Breast epithelium (tissue), 4 donors: ENCODE results near the gene DEXI. TPM values are rescaled to one million over a fixed set of nuclear protein-coding genes. Genes with fewer than 3 reads are reported as not detected.

Source experiments
- DNase-seq, 2 donors: peaks; one replicate each; pipeline ENCODE4 v3.0.0-alpha.2; 2019; ENCODE audit warnings: low spot score in 2 of 2
- H3K27ac ChIP-seq, 2 donors: fragments of 200-600 bp; sonication (generic) in 1 of 2; one replicate each; pipeline ENCODE4 v1.5.1; 2016 to 2019; ENCODE audit warnings: mild to moderate bottlenecking in 1 of 2
- H3K27me3 ChIP-seq, 2 donors: fragments of 200-600 bp; sonication (generic) in 1 of 2; one replicate each; pipeline versions ENCODE4 v1.5.1 to v1.6.0; 2017 to 2019; ENCODE audit warnings: control low read depth in 1 of 2, mild to moderate bottlenecking in 1 of 2
- H3K36me3 ChIP-seq: fragments of 200-600 bp; one replicate; pipeline ENCODE4 v1.5.1; 2019
- H3K4me1 ChIP-seq, 2 donors: fragments of 200-600 bp; sonication (generic); one replicate each; pipeline ENCODE4 v1.5.1; 2016 to 2019; ENCODE audit warnings: control low read depth in 1 of 2
- H3K4me3 ChIP-seq, 3 donors: fragments of 200-600 bp; sonication (generic); 1 replicate in 2 of 3; 2 replicates in 1 of 3; pipeline ENCODE4 v1.5.1; 2016 to 2019; ENCODE audit warnings: mild to moderate bottlenecking in 3 of 3, moderate library complexity in 2 of 3
- H3K9me3 ChIP-seq, 2 donors: fragments of 200-600 bp; sonication (generic) in 1 of 2; one replicate each; pipeline ENCODE4 v1.5.1; 2016 to 2019; ENCODE audit warnings: control low read depth in 1 of 2
- CTCF ChIP-seq, 3 donors: fragments of 450-650 bp; IDR thresholded peaks; one replicate each; pipeline ENCODE4 v1.5.1; 2016 to 2017; ENCODE audit warnings: antibody characterized with exemption in 3 of 3, mild to moderate bottlenecking in 3 of 3, moderate library complexity in 3 of 3
- POLR2A ChIP-seq: fragments of 450-650 bp; IDR thresholded peaks from one replicate; pipeline ENCODE4 v1.6.1; 2016; ENCODE audit warnings: antibody characterized with exemption, mild to moderate bottlenecking, moderate library complexity
- POLR2AphosphoS5 ChIP-seq, 3 donors: sonication (generic); formaldehyde crosslinking; IDR thresholded peaks; one replicate each; pipeline ENCODE4 v1.6.1; 2017; ENCODE audit warnings: antibody characterized with exemption in 3 of 3
- intact Hi-C: fragments of 100-400 bp; cut with DNase I; formaldehyde crosslinking; loops from one replicate; pipeline ENCODE4 v1.15.1; 2023; ENCODE audit warnings: low total_unique reads
- total RNA-seq, 3 donors: library from RNA; depleted of rRNA; stranded (reverse); fragments of >200 nt; gene quantifications; one replicate each; pipeline ENCODE4 v1.1.0, GENCODE V29; 2016

Gene DEXI
- total RNA-seq, 3 donors from 2014 or later = 50.3 to 88.5 (median 52.8) TPM

DNA sequence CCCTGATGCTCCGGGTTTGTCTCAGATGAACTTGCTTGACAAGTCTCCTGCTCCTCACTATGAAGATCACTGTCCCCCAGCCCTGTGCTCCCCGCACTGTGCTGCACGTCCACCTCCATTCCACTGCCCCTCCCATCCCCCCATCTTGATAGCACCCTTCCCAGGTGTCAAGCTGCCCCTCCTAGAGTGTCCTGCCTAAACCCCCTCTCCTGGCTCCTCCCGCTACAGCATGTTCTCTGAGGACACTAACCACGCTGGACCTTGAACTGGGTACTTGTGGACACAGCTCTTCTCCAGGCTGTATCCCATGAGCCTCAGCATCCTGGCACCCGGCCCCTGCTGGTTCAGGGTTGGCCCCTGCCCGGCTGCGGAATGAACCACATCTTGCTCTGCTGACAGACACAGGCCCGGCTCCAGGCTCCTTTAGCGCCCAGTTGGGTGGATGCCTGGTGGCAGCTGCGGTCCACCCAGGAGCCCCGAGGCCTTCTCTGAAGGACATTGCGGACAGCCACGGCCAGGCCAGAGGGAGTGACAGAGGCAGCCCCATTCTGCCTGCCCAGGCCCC lies 18.5 kb downstream of the DEXI start:
- Histone ChIP-seq H3K36me3 (no peaks in the 10 kb centered on the region), H3K4me1 (no peaks in the 10 kb centered on the region), H3K9me3 (no peaks in the 10 kb centered on the region), H3K27ac (peak overlapping the region in 1 of 2 donors; percentile 34), H3K4me3 (no peak overlapping the region), H3K27me3 (no peaks in the 10 kb centered on the region)
- TF ChIP-seq POLR2AphosphoS5 (IDR thresholded peaks at IDR 0.05) (no peak), POLR2A (no peak), CTCF (IDR thresholded peaks at IDR 0.05) (no peak)
- intact Hi-C loops = no loop called here
- DNase-seq = no peak

DNA sequence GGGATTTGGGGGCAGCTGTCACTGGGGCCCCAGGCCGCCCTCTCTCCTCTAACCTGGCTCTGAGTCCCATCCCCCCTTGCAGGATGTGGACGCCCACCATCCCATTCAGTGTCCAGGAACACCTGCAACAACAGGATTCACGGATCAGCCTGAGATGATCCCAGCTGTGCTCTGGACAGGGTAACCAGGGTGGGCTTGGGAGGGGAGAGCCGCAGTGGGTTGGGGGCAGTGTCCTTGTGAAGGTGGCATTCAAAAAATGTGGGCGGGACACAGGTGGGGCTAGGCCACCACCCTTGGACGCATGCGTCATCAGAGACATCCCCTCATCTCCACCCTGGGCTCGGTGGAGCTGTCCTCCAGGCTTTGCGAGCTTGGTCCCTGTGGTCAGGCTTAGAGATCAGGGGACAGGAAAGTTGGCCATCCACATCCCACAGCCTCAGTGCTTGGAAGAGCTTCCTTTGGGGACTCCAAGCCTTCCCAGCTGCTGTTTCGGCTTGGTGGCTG lies 19.1 kb downstream of the DEXI start:
- H3K4me1 ChIP-seq = no peaks in the 10 kb centered on the region
- intact Hi-C loops = no loop called here
- H3K36me3 ChIP-seq = no peaks in the 10 kb centered on the region
- H3K27ac ChIP-seq = peak overlapping the region in 1 of 2 donors; percentile 34
- TF ChIP-seq POLR2AphosphoS5 (IDR thresholded peaks at IDR 0.05) = no peak
- no peak for TF ChIP-seq CTCF (IDR thresholded peaks at IDR 0.05)
- TF ChIP-seq POLR2A = no peak
- H3K27me3 ChIP-seq = no peaks in the 10 kb centered on the region
- H3K4me3 ChIP-seq = no peak overlapping the region
- DNase-seq = no peak
- no peaks in the 10 kb centered on the region for H3K9me3 ChIP-seq

GRCh38 chr16:10922328-10923145 lies 19.7 kb downstream of the DEXI start:
- intact Hi-C loops = no loop called here
- H3K4me1 ChIP-seq = no peaks in the 10 kb centered on the region
- H3K9me3 ChIP-seq = no peaks in the 10 kb centered on the region
- peak in 1 of 2 donors; percentile 61 for DNase-seq
- H3K4me3 ChIP-seq = peak overlapping the region in 1 of 3 donors; percentile 2
- H3K27me3 ChIP-seq = no peaks in the 10 kb centered on the region
- H3K36me3 ChIP-seq = no peaks in the 10 kb centered on the region
- TF ChIP-seq CTCF (IDR thresholded peaks at IDR 0.05) = no peak
- no peak for TF ChIP-seq POLR2A
- TF ChIP-seq POLR2AphosphoS5 (IDR thresholded peaks at IDR 0.05) = no peak
- H3K27ac ChIP-seq = peak overlapping the region; percentile 33 to 79

- H3K36me3 ChIP-seq = no peaks in the 10 kb centered on the region
- no peaks in the 10 kb centered on the region for H3K4me1 ChIP-seq
- H3K27me3 ChIP-seq = no peaks in the 10 kb centered on the region
- intact Hi-C loops = no loop called here
- no peak for TF ChIP-seq POLR2AphosphoS5 (IDR thresholded peaks at IDR 0.05)
- no peak for TF ChIP-seq POLR2A
- TF ChIP-seq CTCF (IDR thresholded peaks at IDR 0.05) = no peak
- peak overlapping the region in 1 of 3 donors; percentile 2 for H3K4me3 ChIP-seq
- peak overlapping the region; percentile 33 to 79 for H3K27ac ChIP-seq
- no peaks in the 10 kb centered on the region for H3K9me3 ChIP-seq
- DNase-seq = no peak
Measured at GRCh38 chr16:10921536-10922327, 20.5 kb downstream of the DEXI start.
